Measurements from ENCODE around the gene ITPR2. TPM values are rescaled to one million over a fixed set of nuclear protein-coding genes. Genes with fewer than 3 reads are reported as not detected.

Gene ITPR2
- polyA plus RNA-seq, 2 of the 4 experiments (the other 2 are of a cell fraction) = 3.1 to 8.1 TPM

- Histone ChIP-seq H3K27ac (no peak overlapping the region), H3K9me3 (no peaks in the 10 kb centered on the region), H3K4me1 (no peaks in the 10 kb centered on the region), H3K4me3 (no peak overlapping the region), H3K4me2 (no peak overlapping the region)
- ChIA-PET POLR2A (no interaction called here), CTCF (interaction anchor here (0.9 to 1.0 kb wide), 2 partner anchors 254 to 525 kb away, joined by 3 read pairs; no protein-coding TSS in a partner anchor)
- ATAC-seq (no peak), DNase-seq (ENCODE audit: low read depth in 1 of 2, low spot score in 1 of 2) (no peak), FAIRE-seq (no peak)
- 83% methylated on average over 10 of the region's 10 CpGs for WGBS (ENCODE audit: missing lambda C conversion rate)
- TF ChIP-seq HOXA7 (CRISPR knock-in tag; IDR thresholded peaks at IDR 0.05) (no peak), ESRRA (IDR thresholded peaks at IDR 0.05; ENCODE audit: borderline replicate concordance, low read length) (no peak), MYC (IDR thresholded peaks at IDR 0.05; ENCODE audit: borderline replicate concordance, low read length) (no peak), NR3C1 (IDR thresholded peaks at IDR 0.05) (no peak), SMC3 (IDR thresholded peaks at IDR 0.05) (no peak), POLR2AphosphoS2 (conservative IDR thresholded peaks at IDR 0.05; ENCODE audit: low read length) (no peak), HDAC2 (IDR thresholded peaks at IDR 0.05) (no peak), CBX2 (IDR thresholded peaks at IDR 0.05; ENCODE audit: borderline replicate concordance, low read depth) (no peak), EHMT2 (IDR thresholded peaks at IDR 0.05; ENCODE audit: low read depth) (no peak), REST (IDR thresholded peaks at IDR 0.05) (no peak), JUNB (IDR thresholded peaks at IDR 0.05) (no peak), BCL3 (IDR thresholded peaks at IDR 0.05) (no peak), HOXB13 (CRISPR knock-in tag; IDR thresholded peaks at IDR 0.05; ENCODE audit: low read depth) (no peak), GATA3 (IDR thresholded peaks at IDR 0.05; ENCODE audit: borderline replicate concordance) (no peak), RCOR1 (IDR thresholded peaks at IDR 0.05; ENCODE audit: low read depth, low read length) (no peak), RARB (CRISPR knock-in tag; IDR thresholded peaks at IDR 0.05) (no peak), HES2 (IDR thresholded peaks at IDR 0.05) (no peak), RNF2 (IDR thresholded peaks at IDR 0.05; ENCODE audit: borderline replicate concordance, low read depth) (no peak), HEYL (CRISPR knock-in tag; IDR thresholded peaks at IDR 0.05) (no peak)
These were observed 472.9 kb downstream of the ITPR2 start for GRCh38 chr12:26360062-26360461.

GRCh38 chr12:26359576-26359975 is 473.4 kb downstream of the ITPR2 start:
- FAIRE-seq (no peak), ATAC-seq (no peak), DNase-seq (ENCODE audit: low read depth in 1 of 2, low spot score in 1 of 2) (no peak)
- Histone ChIP-seq H3K27ac (no peak overlapping the region), H3K4me3 (no peak overlapping the region), H3K4me1 (no peaks in the 10 kb centered on the region), H3K9me3 (no peaks in the 10 kb centered on the region), H3K4me2 (no peak overlapping the region)
- ChIA-PET CTCF (interaction anchor here (0.9 to 1.0 kb wide), 2 partner anchors 255 to 526 kb away, joined by 3 read pairs; no protein-coding TSS in a partner anchor), POLR2A (no interaction called here)
- TF ChIP-seq CEBPB (IDR thresholded peaks at IDR 0.05) (no peak), CHD2 (IDR thresholded peaks at IDR 0.05; ENCODE audit: low read length, partially characterized antibody) (no peak), GATA3 (IDR thresholded peaks at IDR 0.05; ENCODE audit: borderline replicate concordance) (no peak), ZSCAN20 (CRISPR knock-in tag; IDR thresholded peaks at IDR 0.05) (no peak), MAX (IDR thresholded peaks at IDR 0.05) (no peak), JUNB (IDR thresholded peaks at IDR 0.05) (no peak), KDM5A (IDR thresholded peaks at IDR 0.05) (no peak), EHMT2 (IDR thresholded peaks at IDR 0.05; ENCODE audit: low read depth) (no peak), RARB (CRISPR knock-in tag; IDR thresholded peaks at IDR 0.05) (no peak), TFCP2L1 (CRISPR knock-in tag; IDR thresholded peaks at IDR 0.05) (no peak), RCOR1 (IDR thresholded peaks at IDR 0.05; ENCODE audit: low read depth, low read length) (no peak), SREBF2 (IDR thresholded peaks at IDR 0.05) (no peak)
- 87% methylated on average over 5 of the region's 5 CpGs for WGBS (ENCODE audit: missing lambda C conversion rate)

All from A549 (cell line).